Esophagus (tissue), 2 donors: ENCODE measurements around the gene TRMT2A. TPM values are rescaled to one million over a fixed set of nuclear protein-coding genes. Genes with fewer than 3 reads are reported as not detected.

Experiments used
- polyA plus RNA-seq, 2 donors: library from polyadenylated mRNA; stranded (reverse); fragments of 200-250 nt; gene quantifications; one replicate each; pipeline ENCODE4 v1.2.3, GENCODE V29; 2013
- donor health status: healthy with polysubstance abuse.
- donor health status: Bipolar disorder and iron deficiency.

TRMT2A gene
- polyA plus RNA-seq, 2 donors, result 41.1 to 77.1 TPM

Other genes with a start within 250 kb of the TRMT2A start
- gene COMT, start 175.5 kb downstream of the TRMT2A start, polyA plus RNA-seq, result 100 to 1,000 TPM; 178 to 218 TPM
- 10 to 100 TPM in 1 of 2 donors, 1 to 10 TPM in 1; 9.6 to 20.6 TPM for gene TXNRD2, start 175.4 kb downstream of the TRMT2A start, polyA plus RNA-seq
- gene ARVCF, start 100.4 kb downstream of the TRMT2A start, polyA plus RNA-seq, result 1 to 10 TPM; 3.4 to 5.5 TPM
- 1 to 10 TPM; 9.5 to 9.8 TPM for gene TANGO2, start 96.1 kb downstream of the TRMT2A start, polyA plus RNA-seq
- gene DGCR8, start 37.0 kb downstream of the TRMT2A start, polyA plus RNA-seq, result 10 to 100 TPM; 14.1 to 21.6 TPM
- gene RANBP1, start 1.1 kb downstream of the TRMT2A start, polyA plus RNA-seq, result 100 to 1,000 TPM in 1 of 2 donors, 10 to 100 TPM in 1; 49.2 to 136 TPM
- 10 to 100 TPM; 21.3 to 33.6 TPM for gene ZDHHC8, start 14.6 kb upstream of the TRMT2A start, polyA plus RNA-seq
- gene CCDC188, start 33.8 kb upstream of the TRMT2A start, polyA plus RNA-seq, result under 1 TPM; 0.35 to 0.65 TPM
- gene RTN4R, start 151.1 kb upstream of the TRMT2A start, polyA plus RNA-seq, result 1 to 10 TPM; 1.9 to 2.5 TPM
- 10 to 100 TPM; 43.9 to 44.7 TPM for gene DGCR6L, start 202.8 kb upstream of the TRMT2A start, polyA plus RNA-seq